ENCODE measurements around the gene EID2. TPM values are rescaled to one million over a fixed set of nuclear protein-coding genes. Genes with fewer than 3 reads are reported as not detected.

The EID2 gene
- total and polyA plus RNA-seq, 4 donors, result 1.5 to 8.5 (median 4.5) TPM

GRCh38 chr19:39517432-39517831 lies 22.5 kb downstream of the EID2 start (continued):
- TF ChIP-seq NR2F2 (IDR thresholded peaks at IDR 0.05), result no peak
- TF ChIP-seq REST (IDR thresholded peaks at IDR 0.05), result no peak

GRCh38 chr19:39516270-39516669 lies 23.7 kb downstream of the EID2 start:
- no peaks in the 10 kb centered on the region for H3K36me3 ChIP-seq (ENCODE audit: control insufficient read depth in 4 of 4, insufficient read depth in 3 of 4, low read depth in 1 of 4, low read length in 3 of 4)
- no peak overlapping the region for H3K4me3 ChIP-seq (ENCODE audit: low read depth in 1 of 3, low read length in 3 of 3)
- H3K27me3 ChIP-seq (ENCODE audit: control insufficient read depth in 4 of 4, insufficient read depth in 4 of 4, low read length in 3 of 4), result peaks cover 0 to 15% (median 9%) of the 10 kb centered on the region in 4 donors
- no peak for DNase-seq (ENCODE audit: low spot score)
- H3K27ac ChIP-seq (ENCODE audit: low read depth in 1 of 2, low read length in 2 of 2), result no peak overlapping the region
- no peak overlapping the region for H3K9ac ChIP-seq (ENCODE audit: low read depth in 1 of 2, low read length in 2 of 2)
- peaks cover 5 to 12% (median 7%) of the 10 kb centered on the region in 4 donors for H3K4me1 ChIP-seq (ENCODE audit: control insufficient read depth in 4 of 4, insufficient read depth in 4 of 4, low read length in 3 of 4)
- TF ChIP-seq HNF4G (IDR thresholded peaks at IDR 0.05), result no peak
- no peak for TF ChIP-seq ATF3 (IDR thresholded peaks at IDR 0.05)
- TF ChIP-seq FOXA1 (IDR thresholded peaks at IDR 0.05), result no peak
- TF ChIP-seq ZBTB33 (IDR thresholded peaks at IDR 0.05), result no peak
- no peak for TF ChIP-seq YY1 (IDR thresholded peaks at IDR 0.05)
- no peak for TF ChIP-seq EGR1 (IDR thresholded peaks at IDR 0.05; ENCODE audit: low read depth in 2 of 2)
- TF ChIP-seq RAD21 (IDR thresholded peaks at IDR 0.05), result no peak
- TF ChIP-seq REST (IDR thresholded peaks at IDR 0.05), result no peak
- no peak for TF ChIP-seq MAX (IDR thresholded peaks at IDR 0.05)
- no peak for TF ChIP-seq NR2F2 (IDR thresholded peaks at IDR 0.05)
- TF ChIP-seq TAF1 (conservative IDR thresholded peaks at IDR 0.05), result no peak
- TF ChIP-seq CTCF (IDR thresholded peaks at IDR 0.05; ENCODE audit: low read depth, low read length, missing input control), result no peak
- no peak for TF ChIP-seq GABPA (IDR thresholded peaks at IDR 0.05 in 1 of 2, conservative IDR thresholded peaks at IDR 0.05 in 1 of 2)
- no peak for TF ChIP-seq HNF4A (conservative IDR thresholded peaks at IDR 0.05)
- no peak for TF ChIP-seq FOXA2 (IDR thresholded peaks at IDR 0.05)
- no peak for TF ChIP-seq SP1 (IDR thresholded peaks at IDR 0.05)
- TF ChIP-seq JUND (IDR thresholded peaks at IDR 0.05), result no peak
- H3K9me3 ChIP-seq (ENCODE audit: control insufficient read depth in 4 of 4, low read length in 3 of 4), result peaks cover 0 to 2% (median 0%) of the 10 kb centered on the region in 4 donors
- WGBS, result 46% methylated on average over 6 of the region's 6 CpGs
